GM21360 (cell line): ENCODE measurements around the gene NDUFC1.
"Not testable (repeated sequence)": the region's sequence is repeated elsewhere in the genome, so short reads cannot be mapped to it uniquely, and the experiment has no call there.

Experiments used
- ATAC-seq: cut with Tn5 transposase; IDR thresholded peaks from one replicate; pipeline ENCODE4 v1.9.1; 2021; ENCODE audit warnings: mild to moderate bottlenecking, moderate library complexity; ENCODE audit not compliant: unreplicated experiment

Gene NDUFC1

DNA sequence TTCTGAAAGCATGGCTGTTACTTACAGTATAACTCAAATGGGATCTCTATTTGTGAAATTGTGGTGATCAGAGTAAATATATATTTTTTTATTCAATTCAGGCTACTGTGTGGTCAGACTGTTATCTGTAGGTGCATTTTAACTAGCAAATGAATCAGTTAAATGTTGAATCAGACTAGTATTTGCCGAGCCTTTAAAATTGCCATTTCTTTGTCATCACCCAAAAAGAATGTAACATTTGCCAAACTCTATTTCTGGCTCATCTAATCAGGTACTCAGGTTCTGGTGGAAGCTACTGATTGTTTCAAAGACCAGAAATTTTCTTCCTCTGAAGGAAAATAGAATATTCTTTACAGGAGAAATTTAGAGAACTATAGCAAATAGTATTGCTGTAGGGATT is 2.7 kb downstream of the NDUFC1 start:
- ATAC-seq, result no peak

DNA sequence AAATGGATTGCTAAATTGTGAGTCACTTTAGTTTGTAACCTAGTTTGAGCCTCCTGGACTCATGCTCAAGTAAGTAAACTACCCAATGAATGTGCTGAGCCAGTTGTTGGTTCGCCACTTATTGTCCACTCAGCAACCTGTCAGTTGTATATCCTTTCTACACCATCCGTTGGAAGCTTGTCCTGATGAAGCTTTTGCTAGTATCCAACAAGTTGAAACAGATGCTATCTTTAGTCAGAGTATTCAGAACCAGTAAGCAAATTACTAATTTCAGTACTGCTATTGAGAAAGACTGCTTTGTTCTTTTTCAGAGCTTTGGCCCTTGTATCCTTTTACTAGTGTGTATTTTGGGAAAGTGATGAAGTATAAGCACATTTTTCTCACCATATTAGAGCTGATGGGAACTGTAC is 5.3 kb downstream of the NDUFC1 start:
- no peak for ATAC-seq

DNA sequence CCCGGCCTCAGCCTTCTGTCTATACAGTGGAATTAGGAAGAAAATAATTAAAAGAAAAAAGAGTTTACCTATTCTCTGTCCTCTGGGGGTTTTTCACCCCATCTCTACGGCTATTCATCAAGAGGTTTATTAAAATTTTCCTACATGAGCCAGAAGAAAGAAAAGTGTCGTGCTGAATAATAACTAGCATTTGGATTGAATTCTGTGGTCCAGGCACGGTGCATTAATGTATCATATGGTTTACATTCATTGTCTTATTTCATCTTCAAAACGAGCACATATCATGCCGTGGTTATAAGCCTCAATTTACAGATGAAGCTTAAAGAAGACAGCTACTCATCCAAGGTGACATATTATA is 6.4 kb downstream of the NDUFC1 start:
- ATAC-seq, result no peak

DNA sequence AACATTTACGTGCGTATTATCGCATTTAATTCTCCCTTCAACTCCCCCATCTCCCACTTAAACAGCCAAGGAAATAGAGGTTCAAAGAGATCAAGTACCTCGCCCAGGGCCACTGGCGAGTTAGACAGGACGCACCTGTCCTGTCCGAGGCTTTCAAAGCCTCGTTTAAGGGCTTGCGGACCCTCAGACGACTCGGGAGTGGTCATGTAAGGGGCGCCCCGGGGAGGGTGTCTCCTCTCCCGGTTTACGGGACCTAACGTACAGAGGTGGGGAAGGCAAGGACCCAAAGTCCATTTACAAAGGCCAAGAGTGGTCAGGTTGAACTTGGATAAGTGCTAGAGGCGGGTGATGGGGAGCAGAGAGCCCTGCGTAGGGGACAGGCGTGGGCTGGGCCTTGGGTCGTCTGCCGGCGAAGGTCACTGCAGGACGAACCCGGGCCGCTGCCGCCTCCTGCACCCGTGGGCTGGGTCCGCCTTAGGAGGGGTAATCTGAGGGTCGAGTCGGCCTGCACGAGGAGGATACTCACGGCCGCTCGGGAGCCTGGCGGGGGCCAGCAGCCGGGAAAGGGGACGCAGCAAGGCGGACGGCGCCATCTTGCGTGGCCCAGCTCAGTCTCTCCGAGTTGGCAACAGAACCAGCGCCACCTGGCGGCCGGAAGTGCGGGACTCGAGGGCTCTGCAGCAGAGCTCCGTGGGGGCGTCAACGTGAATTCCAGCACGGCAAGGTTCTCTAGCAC is 6.9 kb downstream of the NDUFC1 start:
- peak; percentile 88 for ATAC-seq

DNA sequence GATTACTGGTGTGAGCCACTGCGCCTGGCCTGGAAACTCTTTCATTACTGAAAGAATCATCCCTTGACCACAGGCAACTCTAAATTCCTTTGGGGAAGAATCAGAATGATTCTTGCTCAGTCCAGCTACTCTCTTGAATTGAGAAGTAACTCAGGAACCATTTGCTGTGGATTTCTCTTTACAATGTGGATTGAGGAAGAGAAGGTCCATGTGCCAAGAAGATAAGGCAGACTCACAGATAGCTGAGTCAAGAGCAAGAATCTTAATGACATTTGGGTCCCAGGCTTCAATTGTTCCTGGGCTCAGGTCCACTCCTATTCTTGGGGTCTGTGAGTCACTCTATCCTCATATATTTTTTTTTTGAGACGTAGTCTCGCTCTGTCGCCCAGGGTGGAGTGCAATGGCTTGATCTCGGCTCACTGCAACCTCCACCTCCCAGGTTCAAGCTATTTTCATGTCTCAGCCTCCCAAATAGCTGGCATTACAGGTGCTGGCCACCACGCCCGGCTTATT is 16.0 kb downstream of the NDUFC1 start:
- no peak for ATAC-seq

DNA sequence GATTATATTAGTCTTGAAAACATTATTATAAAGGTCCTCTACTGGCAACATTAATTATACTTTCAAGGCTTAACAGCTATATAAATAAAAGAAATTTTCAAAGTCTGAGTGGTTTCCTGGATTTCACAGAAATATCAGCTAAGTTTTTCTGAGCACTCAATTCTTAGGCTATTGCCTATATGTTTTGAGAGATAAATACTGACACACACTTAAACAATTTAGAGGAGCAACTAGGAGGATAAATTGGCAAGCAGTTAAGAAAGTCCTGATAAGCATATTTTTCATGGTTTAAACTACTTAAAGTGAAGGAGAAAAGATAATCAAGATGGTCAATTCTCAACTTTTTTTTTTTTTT is 19.6 kb downstream of the NDUFC1 start:
- ATAC-seq, result no peak

DNA sequence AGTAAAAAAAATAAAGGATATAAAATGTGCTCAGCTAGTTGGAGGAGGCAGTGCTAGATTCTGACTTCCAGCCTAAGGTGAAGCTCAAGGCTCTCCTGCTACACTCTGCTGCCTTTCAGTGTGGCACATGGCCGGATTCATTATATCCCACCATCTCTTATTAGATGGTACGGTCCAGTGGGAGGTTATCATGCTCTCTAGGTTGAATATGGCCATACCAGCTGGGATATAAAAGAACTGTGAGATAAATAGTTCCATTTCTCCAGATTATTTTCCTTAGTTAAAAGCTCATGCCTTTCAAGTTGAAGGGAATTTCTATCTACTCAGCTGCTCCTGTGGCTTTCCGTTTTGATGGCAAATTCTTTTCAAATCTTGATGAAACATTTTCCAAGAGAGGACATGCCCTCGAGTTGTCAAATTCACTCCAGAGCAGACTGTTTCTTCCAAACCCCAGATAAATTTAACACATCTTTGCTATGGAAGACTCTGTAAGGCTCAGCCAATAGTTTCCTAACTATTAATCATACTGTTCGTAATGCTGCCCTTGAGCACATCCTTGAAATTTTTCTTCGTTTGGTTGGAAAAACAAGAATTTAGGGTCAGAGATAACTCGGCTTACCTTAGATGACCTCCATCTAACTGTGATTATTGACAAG is 20.1 kb downstream of the NDUFC1 start:
- no peak for ATAC-seq

DNA sequence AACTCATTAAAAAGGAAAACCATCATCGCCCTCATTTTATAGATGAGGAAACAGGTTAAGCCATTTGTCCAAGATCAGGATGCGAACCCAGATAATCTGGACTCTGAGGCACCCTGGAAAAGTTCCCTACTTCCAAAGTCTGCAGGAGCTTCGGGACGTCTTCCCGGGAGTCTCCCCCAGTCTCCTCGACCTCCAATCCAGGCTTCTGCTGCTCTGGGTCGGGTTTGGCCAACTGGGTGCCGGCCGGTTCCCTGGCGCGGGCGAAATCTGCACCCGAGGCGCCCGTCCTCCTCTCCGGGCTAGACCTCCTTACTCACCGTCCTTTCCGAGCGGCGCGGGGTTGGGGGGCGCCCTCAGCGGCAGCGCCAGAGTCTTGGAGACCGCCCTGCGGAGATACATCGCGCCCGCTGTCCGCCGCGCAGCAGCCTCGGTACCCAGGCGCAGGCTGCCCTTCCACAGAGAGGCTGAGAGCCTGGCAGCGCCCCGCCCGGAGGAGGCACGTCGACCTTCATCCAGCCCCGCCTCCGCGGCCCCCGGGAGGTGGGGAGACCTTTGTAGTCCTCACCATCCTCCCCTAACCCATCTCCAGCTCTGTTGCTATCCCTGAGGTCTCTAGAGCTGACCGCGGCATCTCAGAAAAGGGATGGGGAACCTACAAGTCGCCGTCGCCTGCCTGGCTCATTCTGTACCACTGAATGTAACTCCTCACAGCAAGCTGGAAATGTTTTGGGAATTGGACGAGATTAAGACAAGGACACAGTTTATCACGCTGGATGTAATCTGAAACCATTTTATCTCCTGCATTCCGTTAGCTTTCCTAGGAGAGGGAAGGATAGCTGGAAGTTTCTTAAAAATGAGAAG is 22.3 kb downstream of the NDUFC1 start, which contains the start of gene MGARP:
MGARP (minus strand) TSS at position 466 of the 861 bp plus-strand sequence; CDS start at position 399, 67 bp downstream.
- ATAC-seq, result peak; percentile 51

DNA sequence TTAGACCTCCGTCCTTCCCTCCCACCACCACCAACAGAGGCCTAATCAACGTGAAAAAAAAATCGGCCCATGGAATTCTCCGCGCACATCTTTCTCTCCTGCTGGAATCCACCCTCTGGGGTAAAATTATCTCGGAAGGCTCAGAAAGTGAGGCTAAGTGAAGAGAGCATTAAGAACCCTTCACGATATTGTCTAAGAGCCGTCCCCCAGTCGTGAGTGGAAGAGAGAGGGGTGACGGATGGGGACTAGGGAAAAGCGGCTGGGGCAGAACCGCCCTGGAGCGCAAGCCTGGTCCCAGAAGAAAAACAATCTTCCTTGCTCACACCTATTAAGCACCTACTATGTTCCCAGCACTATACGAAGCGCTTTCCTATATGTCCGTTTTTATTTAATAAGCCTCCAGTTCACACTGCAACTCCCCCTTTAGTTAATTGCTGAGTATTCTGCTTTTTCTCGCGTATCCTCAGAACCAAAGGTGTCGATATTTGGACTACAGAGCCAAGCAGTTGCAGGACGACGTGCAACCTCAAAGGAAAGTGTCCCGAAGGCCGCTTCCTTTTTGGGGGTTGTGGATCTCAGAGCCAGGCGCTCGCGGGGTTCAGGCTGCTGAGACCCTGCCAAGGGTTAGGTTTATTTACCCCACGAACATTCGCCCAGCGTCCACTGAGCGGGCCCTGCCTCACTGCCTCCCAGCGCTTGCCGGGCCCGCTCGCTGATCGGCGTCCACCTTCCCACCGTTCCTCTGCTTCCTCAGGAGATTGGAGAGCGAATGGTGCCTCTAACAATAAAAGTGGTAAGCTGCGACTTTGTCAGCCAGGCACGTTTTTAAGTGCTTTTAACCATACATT is 23.1 kb downstream of the NDUFC1 start:
- ATAC-seq, result no peak

DNA sequence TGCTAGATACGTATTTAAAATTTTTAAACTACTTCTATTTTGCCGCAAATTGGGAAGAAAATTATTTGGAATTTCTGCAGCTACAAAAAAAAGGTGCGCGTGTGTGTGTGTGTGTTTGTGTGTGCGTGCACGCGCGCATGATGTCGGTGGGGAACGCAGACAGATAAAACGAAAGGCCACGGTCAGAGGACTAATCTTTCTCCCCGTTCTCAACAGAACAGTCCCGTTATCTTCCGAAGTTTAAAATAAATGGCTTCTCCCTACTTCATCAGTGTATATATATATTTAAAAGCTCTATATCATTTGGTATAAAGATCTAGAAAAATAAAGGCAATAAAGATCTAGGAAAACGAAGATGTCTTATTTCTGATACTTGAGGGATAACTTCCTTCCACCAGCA is 23.8 kb downstream of the NDUFC1 start:
- no peak for ATAC-seq

DNA sequence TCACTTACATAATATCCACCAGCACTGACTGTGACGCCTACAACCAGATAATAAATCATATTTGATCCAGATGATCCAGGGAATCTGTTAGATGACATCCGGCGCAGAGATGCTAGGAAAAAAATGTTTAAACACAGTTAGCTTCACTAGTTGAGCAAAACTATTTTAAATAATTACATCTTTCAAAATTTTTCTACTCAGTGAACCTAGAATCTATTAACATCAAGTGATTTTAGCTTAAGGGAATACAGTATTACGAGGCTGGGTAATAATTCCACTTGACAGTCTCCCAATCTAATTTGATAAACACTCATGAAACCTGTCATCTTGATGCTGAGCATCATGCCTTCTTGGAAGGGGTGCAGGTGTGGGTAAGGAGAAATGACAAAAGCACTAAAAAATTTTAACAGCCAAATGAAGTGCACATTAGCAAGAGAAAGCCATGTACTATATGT is 27.0 kb downstream of the NDUFC1 start:
- ATAC-seq, result no peak

DNA sequence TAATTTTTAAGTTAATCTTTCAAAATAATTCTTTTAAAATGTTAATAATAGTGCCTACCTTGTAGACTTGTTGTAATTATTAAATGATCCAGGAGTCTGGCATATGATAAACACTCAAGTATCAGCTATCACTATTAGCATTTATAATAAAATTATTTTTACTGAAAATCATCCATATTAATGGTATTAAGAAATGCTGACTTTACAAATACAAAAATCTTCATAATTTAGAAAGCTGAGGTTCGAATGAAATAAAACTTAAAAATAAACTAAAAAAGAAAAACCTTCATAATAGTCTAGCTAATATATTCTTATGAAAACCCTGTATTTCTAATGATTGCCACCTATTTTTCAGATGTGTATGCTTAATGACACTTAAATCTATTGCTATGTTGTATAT is 27.5 kb downstream of the NDUFC1 start:
- ATAC-seq, result no peak

DNA sequence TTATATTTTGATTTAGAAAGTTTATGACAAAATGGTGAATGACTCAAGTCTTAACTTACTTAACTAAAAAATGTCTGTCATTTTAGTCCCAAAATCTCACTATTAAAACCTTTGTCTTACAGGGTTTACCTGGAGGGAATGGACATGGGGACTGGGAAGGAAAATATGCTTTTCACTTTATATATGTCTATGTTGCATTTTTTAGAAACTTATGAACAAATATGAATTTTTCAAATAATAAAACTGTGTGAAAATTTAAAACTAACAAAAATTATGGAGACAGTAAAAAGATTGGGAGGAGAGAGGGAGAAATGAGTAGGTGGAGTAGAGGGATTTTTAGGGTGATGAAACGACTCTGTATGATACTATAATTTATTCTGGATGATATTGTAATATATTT is 28.4 kb downstream of the NDUFC1 start:
- ATAC-seq, result no peak

DNA sequence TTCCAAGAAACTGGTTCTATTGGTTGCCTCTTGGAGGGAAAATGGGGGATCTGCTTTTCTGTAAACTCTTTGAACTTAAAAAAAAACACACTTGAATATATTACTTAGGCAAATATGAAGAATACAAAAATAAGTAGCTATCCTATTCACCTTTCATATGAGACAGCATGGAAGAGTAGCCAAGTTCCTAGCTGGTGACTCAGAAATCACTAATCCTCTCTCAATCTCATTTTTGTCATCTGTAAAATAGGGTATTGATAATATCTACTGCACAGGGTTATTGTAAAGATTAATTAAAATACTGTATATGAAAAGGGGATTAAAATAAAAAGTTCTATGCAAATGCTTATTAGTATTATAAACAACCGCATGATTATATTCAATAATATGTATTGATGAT is 35.0 kb downstream of the NDUFC1 start:
- no peak for ATAC-seq

DNA sequence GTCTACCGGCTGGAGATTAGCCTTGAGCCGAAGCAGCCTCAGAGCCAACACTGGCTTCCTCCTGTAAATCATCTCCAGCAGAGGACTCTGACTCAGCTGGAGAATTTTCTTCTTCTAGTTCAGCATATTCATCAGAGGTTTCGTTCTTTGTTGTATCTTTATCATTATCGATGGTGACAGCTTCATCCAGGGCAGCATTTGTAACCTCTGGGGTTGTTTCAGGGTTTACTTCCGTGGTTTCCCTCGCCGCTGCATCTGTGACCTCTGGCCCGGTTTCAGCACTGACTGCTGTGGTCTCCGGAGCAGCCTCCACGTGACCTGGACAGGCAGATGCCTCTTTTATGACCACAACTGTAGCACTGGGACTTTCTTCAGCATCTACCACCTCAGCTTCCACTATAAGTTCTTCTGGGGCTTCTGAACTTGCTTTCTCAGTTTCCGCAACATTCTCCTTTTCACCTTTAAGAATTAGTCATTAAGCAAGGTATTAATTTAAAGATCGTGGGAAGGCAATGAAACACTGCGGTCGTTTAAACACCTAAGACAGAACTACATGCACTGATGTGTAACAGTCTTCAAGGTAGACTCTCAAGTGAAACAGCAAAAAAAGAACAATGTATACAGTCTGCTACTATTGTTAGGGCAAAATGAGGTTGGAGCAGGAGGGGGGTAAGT is 35.6 kb downstream of the NDUFC1 start:
- peak; percentile 97 for ATAC-seq

DNA sequence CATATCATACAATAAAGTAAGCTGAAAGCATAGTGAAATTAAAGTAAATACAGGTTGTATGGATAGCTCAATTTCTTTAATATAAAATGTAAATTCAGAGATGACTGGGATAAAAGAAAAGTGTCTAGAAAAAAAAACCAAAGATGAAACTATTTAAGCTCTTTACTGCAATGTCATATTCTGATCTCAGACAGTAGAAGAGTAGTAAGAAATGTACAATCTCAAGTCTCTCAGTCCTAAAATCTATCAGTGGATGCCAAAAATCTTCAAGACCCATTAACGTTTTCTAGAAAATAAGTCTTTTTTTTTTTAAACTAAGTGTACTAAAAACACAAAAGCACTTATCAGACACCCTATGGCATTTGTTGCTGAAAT is 36.1 kb downstream of the NDUFC1 start:
- no peak for ATAC-seq

DNA sequence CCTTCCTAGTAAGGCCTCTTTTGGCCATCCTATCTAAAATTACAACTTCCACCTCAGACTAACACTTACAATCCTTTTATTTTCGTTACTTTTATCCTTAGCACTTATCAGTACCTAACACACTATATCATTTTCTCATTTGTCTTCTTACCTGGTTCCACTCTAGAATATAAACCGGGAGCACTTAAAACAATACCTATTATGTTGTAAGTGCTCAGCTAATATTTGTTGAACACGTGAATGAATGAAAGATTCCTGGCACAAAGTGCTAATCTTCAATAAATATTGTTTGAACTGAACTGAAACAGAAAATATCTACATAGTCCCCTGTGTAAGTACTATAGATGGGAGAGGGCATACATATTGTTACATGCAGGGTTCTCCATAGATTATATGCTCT is 36.6 kb downstream of the NDUFC1 start:
- ATAC-seq, result no peak

DNA sequence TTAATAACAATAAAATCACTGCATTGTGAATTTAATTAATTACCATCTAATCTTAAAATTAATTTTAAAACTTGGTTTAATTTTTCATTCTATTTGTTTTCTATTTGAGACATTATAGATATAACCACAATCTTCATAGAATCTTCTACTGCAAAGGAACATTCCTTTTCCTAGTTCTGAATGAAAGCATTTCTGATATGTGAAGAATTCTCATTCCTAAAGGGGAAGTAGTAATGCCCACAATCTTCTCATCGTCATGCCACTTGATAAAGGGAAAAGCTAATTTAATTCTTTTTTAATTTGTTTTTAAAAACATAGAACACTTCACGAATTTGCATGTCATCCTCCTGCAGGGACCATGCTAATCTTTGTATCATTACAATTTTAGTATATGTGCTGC is 45.9 kb downstream of the NDUFC1 start:
- no peak for ATAC-seq

DNA sequence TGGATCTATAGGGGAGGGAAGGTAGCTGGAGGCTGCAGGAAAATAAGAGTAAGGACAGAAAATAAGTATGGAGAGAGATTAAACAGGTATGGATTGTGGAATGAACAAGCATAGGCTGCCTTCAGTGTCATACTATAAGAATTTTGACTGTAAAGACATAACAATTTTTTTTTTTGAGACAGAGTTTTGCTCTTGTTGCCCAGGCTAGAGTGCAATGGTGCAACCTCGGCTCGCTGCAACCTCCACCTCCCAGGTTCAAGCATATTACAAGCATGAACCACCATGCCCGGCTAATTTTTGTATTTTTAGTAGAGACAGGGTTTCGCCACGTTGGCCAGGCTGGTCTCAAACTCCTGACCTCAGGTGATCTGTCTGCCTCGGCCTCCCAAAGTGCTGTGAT is 46.7 kb downstream of the NDUFC1 start:
- not testable (repeated sequence) for ATAC-seq

DNA sequence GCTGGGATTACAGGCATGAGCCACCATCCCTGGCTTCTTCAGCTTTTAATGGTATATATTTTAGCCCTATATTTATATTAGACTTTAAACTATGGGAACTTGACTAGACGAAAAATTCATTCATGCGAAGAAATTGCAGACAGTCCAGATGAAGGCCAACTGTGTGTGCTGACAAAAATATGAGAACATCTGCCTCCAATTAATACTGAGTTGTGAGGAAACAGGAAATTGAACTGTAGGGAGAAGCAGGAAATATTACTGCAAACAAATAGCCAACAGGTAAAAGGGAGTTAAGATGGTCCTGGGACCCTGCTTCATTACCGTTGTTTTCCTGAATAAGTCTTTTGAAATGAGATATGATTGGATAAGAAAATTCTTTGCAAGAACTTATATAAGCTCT is 48.6 kb downstream of the NDUFC1 start:
- no peak for ATAC-seq
